Measurements from ENCODE around the gene BAG1. TPM values are rescaled to one million over a fixed set of nuclear protein-coding genes. Genes with fewer than 3 reads are reported as not detected.
A peak's percentile ranks its signal among the peaks of the same experiment; 100 is the strongest.

The BAG1 gene
- total and polyA plus RNA-seq, 3 donors from 2014 or later, result 96.6 to 203 (median 147) TPM

GRCh38 chr9:33290247-33291030, 25.9 kb upstream of the BAG1 start, which contains the start of gene NFX1:
Gene NFX1, plus strand, starts transcription at chr9:33290516. Its CDS starts 57 bp downstream, at chr9:33290573.
- no peaks in the 10 kb centered on the region for H3K27me3 ChIP-seq
- H3K4me3 ChIP-seq, result peak within 1 kb of the TSS; percentile 73 to 86
- H3K4me1 ChIP-seq, result peaks cover 23% of the 10 kb centered on the region
- TF ChIP-seq CTCF (IDR thresholded peaks at IDR 0.05) (no peak), POLR2A (IDR thresholded peaks at IDR 0.05) (peak; percentile 78)
- intact Hi-C loops (cut with DNase I; ENCODE audit: low total_unique reads), result no loop called here
- 1 to 2% methylated on average over 25 to 63 of the region's 63 CpGs for WGBS, 2 donors
- H3K36me3 ChIP-seq (ENCODE audit: low read depth, missing control alignments), result no peaks in the 10 kb centered on the region
- no peaks in the 10 kb centered on the region for H3K9me3 ChIP-seq
- H3K27ac ChIP-seq, result peak within 1 kb of the TSS; percentile 89 to 95
- DNase-seq, result peak; percentile 97

GRCh38 chr9:33289936-33290246, 25.4 kb upstream of the BAG1 start:
- intact Hi-C loops (cut with DNase I; ENCODE audit: low total_unique reads), result no loop called here
- 0 to 1% methylated on average over 14 of the region's 14 CpGs for WGBS, 2 donors
- Histone ChIP-seq H3K4me1 (peaks cover 23% of the 10 kb centered on the region), H3K27ac (peak overlapping the region; percentile 89 to 95), H3K4me3 (peak overlapping the region; percentile 73 to 86), H3K9me3 (no peaks in the 10 kb centered on the region), H3K36me3 (ENCODE audit: low read depth, missing control alignments) (no peaks in the 10 kb centered on the region), H3K27me3 (no peaks in the 10 kb centered on the region)
- no peak for DNase-seq
- TF ChIP-seq POLR2A (IDR thresholded peaks at IDR 0.05) (no peak), CTCF (IDR thresholded peaks at IDR 0.05) (no peak)

- H3K27me3 ChIP-seq, result no peaks in the 10 kb centered on the region
- no peak for DNase-seq
- WGBS, 2 donors, result 5 to 14% methylated on average over 11 to 12 of the region's 12 CpGs
- H3K9me3 ChIP-seq, result no peaks in the 10 kb centered on the region
- peak overlapping the region; percentile 89 to 95 for H3K27ac ChIP-seq
- H3K4me1 ChIP-seq, result peaks cover 23% of the 10 kb centered on the region
- peak overlapping the region; percentile 73 to 86 for H3K4me3 ChIP-seq
- no peak for TF ChIP-seq POLR2A (IDR thresholded peaks at IDR 0.05)
- no peak for TF ChIP-seq CTCF (IDR thresholded peaks at IDR 0.05)
- intact Hi-C loops (cut with DNase I; ENCODE audit: low total_unique reads), result no loop called here
- H3K36me3 ChIP-seq (ENCODE audit: low read depth, missing control alignments), result no peaks in the 10 kb centered on the region
These were observed 25.0 kb upstream of the BAG1 start for GRCh38 chr9:33289496-33289895.

GRCh38 chr9:33288828-33289483, 24.4 kb upstream of the BAG1 start:
- peak overlapping the region; percentile 73 to 86 for H3K4me3 ChIP-seq
- TF ChIP-seq POLR2A (IDR thresholded peaks at IDR 0.05), result no peak
- TF ChIP-seq CTCF (IDR thresholded peaks at IDR 0.05), result no peak
- H3K27me3 ChIP-seq, result no peaks in the 10 kb centered on the region
- H3K9me3 ChIP-seq, result no peaks in the 10 kb centered on the region
- no peak for DNase-seq
- intact Hi-C loops (cut with DNase I; ENCODE audit: low total_unique reads), result no loop called here
- H3K27ac ChIP-seq, result peak overlapping the region; percentile 89 to 95
- 48 to 63% methylated on average over 4 to 14 of the region's 14 CpGs for WGBS, 2 donors
- H3K4me1 ChIP-seq, result peaks cover 23% of the 10 kb centered on the region
- no peaks in the 10 kb centered on the region for H3K36me3 ChIP-seq (ENCODE audit: low read depth, missing control alignments)
